Measurements from ENCODE around the gene MARCHF2.

MARCHF2 gene

DNA sequence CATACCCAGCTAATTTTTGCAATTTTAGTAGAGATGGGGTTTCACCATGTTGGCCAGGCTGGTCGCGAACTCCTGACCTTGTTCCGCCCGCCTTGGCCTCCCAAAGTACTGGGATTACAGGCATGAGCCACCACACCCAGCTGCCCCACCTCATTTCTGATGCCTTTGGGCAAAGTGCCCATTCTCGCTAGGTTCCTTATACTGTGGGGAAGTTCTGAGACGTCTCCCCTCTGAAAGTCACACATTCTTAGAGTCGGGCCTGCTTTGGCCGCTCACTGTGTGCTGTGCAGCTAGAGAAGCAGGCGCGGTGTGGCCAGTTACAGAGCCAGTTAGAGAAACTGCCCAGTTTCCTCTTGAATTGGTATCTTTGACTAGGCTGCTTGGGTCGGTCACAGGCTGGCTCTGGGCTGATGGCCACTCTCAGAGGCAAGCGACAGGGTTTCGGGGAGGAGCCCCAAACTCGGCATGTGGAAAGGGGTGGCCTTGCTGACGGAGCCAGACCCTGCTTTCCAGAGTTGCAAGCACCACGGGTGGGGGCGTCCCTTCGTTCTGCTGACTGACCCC, 71.3 kb downstream of the MARCHF2 start:
- DNase-seq (ENCODE audit: low read depth, low spot score): no peak
- TF ChIP-seq, protein P1, sequence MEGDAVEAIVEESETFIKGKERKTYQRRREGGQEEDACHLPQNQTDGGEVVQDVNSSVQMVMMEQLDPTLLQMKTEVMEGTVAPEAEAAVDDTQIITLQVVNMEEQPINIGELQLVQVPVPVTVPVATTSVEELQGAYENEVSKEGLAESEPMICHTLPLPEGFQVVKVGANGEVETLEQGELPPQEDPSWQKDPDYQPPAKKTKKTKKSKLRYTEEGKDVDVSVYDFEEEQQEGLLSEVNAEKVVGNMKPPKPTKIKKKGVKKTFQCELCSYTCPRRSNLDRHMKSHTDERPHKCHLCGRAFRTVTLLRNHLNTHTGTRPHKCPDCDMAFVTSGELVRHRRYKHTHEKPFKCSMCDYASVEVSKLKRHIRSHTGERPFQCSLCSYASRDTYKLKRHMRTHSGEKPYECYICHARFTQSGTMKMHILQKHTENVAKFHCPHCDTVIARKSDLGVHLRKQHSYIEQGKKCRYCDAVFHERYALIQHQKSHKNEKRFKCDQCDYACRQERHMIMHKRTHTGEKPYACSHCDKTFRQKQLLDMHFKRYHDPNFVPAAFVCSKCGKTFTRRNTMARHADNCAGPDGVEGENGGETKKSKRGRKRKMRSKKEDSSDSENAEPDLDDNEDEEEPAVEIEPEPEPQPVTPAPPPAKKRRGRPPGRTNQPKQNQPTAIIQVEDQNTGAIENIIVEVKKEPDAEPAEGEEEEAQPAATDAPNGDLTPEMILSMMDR (IDR thresholded peaks at IDR 0.05; ENCODE audit: insufficient read depth, low read length, missing control alignments): no peak
- ChIA-PET CTCF (interaction anchor here (1.2 kb wide), 2 partner anchors 21 to 131 kb away, joined by 3 read pairs; no protein-coding TSS in a partner anchor), POLR2A (no interaction called here)
- no peak overlapping the region for H3K4me3 ChIP-seq (ENCODE audit: low read depth, low read length)

DNA sequence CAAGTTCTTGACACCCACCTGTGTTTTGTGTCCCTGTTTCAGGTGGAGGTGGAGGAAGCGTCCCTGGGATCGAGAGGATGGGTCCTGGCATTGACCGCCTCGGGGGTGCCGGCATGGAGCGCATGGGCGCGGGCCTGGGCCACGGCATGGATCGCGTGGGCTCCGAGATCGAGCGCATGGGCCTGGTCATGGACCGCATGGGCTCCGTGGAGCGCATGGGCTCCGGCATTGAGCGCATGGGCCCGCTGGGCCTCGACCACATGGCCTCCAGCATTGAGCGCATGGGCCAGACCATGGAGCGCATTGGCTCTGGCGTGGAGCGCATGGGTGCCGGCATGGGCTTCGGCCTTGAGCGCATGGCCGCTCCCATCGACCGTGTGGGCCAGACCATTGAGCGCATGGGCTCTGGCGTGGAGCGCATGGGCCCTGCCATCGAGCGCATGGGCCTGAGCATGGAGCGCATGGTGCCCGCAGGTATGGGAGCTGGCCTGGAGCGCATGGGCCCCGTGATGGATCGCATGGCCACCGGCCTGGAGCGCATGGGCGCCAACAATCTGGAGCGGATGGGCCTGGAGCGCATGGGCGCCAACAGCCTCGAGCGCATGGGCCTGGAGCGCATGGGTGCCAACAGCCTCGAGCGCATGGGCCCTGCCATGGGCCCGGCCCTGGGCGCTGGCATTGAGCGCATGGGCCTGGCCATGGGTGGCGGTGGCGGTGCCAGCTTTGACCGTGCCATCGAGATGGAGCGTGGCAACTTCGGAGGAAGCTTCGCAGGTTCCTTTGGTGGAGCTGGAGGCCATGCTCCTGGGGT, 72.7 kb downstream of the MARCHF2 start:
- no peak overlapping the region for H3K4me3 ChIP-seq (ENCODE audit: low read depth, low read length)
- CTCF ChIA-PET: interaction anchor here (0.9 to 2.0 kb wide), 3 partner anchors 20 to 132 kb away, joined by 3 to 14 read pairs (median 3); no protein-coding TSS in a partner anchor
- POLR2A ChIA-PET: interaction anchor here (0.7 kb wide), 1 partner anchor 40 kb away, joined by 3 read pairs; no protein-coding TSS in a partner anchor
- DNase-seq (ENCODE audit: low read depth, low spot score): no peak
- TF ChIP-seq, protein P1 (IDR thresholded peaks at IDR 0.05; ENCODE audit: insufficient read depth, low read length, missing control alignments): no peak

DNA sequence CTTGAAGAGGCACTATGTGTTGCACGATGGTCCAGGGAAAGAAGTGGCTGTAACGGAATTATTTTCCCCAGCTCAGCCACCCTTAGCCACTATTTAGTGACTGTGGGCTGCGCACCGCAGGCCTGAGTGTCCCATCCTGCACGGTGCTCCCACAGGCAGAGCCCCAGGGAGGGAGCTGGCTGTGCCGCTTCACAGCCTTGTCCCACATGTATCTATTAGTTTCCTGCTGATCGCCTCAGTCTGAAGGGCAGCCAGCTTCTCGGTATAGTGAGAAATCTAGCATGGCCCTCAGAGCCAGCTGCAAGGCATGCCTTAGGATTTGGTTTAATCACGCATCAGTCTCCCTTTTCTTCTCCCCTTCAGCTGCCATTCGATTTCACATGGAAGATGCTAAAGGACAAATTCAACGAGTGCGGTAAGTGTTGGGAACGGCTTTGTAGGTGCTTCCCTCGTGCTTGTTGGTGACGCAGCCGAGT, 73.6 kb downstream of the MARCHF2 start:
- no peak for DNase-seq (ENCODE audit: low read depth, low spot score)
- POLR2A ChIA-PET: interaction anchor here (1.0 kb wide), 1 partner anchor 9 kb away, joined by 3 read pairs; no protein-coding TSS in a partner anchor
- H3K4me3 ChIP-seq (ENCODE audit: low read depth, low read length): no peak overlapping the region
- CTCF ChIA-PET: interaction anchor here (0.9 to 2.0 kb wide), 3 partner anchors 19 to 133 kb away, joined by 3 to 14 read pairs (median 3); no protein-coding TSS in a partner anchor
- TF ChIP-seq, protein P1 (IDR thresholded peaks at IDR 0.05; ENCODE audit: insufficient read depth, low read length, missing control alignments): no peak

DNA sequence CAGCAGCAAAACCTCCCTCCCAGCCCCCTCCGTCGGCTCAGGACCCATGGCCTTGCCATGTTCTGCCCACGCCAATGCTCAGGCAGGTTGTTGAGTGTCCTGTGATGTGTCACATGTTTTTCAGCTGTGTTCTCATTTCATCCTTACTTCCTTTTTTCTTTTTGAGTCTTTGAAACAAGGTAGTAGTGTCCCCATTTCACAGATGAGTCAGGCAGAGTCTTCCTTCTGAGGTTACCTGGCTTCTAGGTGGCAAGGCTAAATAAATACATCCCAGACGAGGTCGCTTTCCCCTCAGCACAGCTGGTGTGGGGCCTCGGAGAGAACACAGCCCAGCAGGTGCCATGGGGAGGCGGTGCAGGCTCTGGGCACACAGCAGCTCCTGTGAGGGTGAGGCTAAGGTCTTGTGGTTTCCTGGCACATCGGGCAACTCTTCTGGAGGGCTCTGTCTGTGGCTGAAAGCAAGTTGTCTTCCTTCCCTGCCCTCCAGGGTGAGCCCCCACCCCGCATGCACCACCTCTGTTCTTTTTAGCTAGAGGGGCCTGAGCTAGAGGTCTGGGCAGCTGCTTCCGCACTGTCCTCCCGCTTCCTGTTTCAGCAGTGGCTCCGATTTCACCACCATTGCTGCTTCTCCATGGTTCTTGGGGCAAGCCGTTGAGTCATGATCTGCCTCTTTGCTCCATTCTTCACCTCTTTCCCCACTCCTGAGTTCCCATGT, 74.2 kb downstream of the MARCHF2 start:
- DNase-seq (ENCODE audit: low read depth, low spot score): no peak
- no peak overlapping the region for H3K4me3 ChIP-seq (ENCODE audit: low read depth, low read length)
- ChIA-PET CTCF (interaction anchor here (0.8 to 2.0 kb wide), 5 partner anchors 10 to 134 kb away, joined by 3 to 14 read pairs (median 3); no protein-coding TSS in a partner anchor), POLR2A (interaction anchor here (0.6 to 1.0 kb wide), 2 partner anchors 8 to 41 kb away, joined by 3 read pairs; no protein-coding TSS in a partner anchor)
- TF ChIP-seq, protein P1 (IDR thresholded peaks at IDR 0.05; ENCODE audit: insufficient read depth, low read length, missing control alignments): no peak

DNA sequence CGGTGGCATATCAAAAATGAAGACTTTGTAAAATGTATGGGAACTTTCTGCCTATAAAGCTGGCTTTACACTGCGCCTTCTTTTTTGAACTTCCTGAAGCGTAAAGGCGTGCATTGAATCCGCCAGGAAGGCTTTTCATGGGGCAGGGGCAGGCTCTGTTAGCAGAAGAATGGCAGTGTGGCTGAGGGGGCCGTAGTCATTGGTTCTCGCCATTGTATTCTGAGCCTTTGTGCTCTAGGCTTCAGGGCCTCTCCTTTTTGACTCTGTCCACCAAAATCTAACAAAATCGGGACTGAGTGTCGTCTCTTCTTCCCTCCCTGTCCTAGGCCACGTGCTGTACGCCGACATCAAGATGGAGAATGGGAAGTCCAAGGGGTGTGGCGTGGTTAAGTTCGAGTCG, 75.3 kb downstream of the MARCHF2 start:
- H3K4me3 ChIP-seq (ENCODE audit: low read depth, low read length): no peak overlapping the region
- no peak for DNase-seq (ENCODE audit: low read depth, low spot score)
- TF ChIP-seq, protein P1 (IDR thresholded peaks at IDR 0.05; ENCODE audit: insufficient read depth, low read length, missing control alignments): no peak
- ChIA-PET POLR2A (no interaction called here), CTCF (interaction anchor here (0.8 to 1.7 kb wide), 5 partner anchors 9 to 135 kb away, joined by 3 to 5 read pairs (median 4); partner anchors contain the start of gene PRAM1)

Data from AG04449 (cell line).